Fibroblast of lung (primary cell): ENCODE results near the gene MRPS34.

Experiments
- CTCF ChIP-seq, 2 donors: IDR thresholded peaks in 1 of 2; conservative IDR thresholded peaks in 1 of 2; 1 replicate in 1 of 2; 2 replicates in 1 of 2; pipeline ENCODE4 v1.5.1; 2011 to 2012; ENCODE audit warnings: low read length in 2 of 2, control low read depth in 1 of 2, inconsistent platforms in 1 of 2, low read depth in 1 of 2, mild to moderate bottlenecking in 1 of 2
- EZH2 ChIP-seq: IDR thresholded peaks from 2 replicates; pipeline ENCODE4 v1.5.1; 2012; ENCODE audit warnings: low read length, control low read depth, mild to moderate bottlenecking; ENCODE audit errors: missing control alignments

DNA sequence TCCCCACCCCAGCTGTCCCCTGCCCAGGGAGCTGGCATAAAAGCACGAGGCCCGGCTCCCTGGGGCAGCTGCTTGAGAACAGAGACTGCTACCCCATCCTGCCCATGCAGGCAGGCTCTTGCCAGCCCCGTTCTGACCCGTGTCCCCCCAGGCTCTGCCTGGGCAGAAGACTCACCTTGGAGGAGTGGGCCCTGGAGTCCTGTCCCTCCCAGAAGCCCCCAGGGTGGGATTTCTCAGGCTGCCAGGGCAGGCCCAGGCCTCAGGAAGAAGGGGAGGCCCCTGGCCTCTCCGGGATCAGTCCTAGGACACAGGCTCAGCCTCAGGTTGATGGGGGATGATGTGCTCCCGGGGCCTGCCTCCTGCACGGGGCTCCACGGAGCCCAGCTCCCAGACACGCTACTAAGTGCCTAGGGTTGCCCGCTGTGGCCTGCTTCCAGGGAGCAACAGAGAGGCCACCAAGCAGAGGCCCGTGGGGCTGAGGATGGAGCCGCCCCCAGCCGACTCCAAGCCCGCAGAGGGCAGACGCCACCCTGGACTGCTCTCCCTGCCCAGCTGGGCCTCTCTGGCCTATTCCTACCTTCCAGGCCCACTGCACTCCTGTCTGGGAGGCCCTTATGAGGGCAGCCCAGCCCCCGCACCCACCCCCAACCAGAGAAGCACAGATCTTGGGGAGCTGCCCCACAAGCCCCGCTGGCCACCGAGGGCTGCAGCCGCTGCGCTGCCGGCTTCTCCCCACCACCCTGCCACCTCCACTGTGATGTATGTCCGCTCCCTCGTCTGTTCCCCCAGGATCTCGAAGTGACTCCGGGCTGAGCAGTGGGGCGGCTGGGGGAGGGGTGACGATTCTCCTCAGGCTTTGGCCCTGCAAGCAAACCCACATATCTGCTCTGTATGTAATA, 3.3 kb downstream of the MRPS34 start:
- TF ChIP-seq CTCF (conservative IDR thresholded peaks at IDR 0.05 in 1 of 2, IDR thresholded peaks at IDR 0.05 in 1 of 2; ENCODE audit: low read depth in 1 of 2, low read length in 2 of 2) (no peak), EZH2 (no peak)
